ENCODE results near the gene RPS5.
"Not testable (repeated sequence)": the region's sequence is repeated elsewhere in the genome, so short reads cannot be mapped to it uniquely, and the experiment has no call there.

The RPS5 gene

DNA sequence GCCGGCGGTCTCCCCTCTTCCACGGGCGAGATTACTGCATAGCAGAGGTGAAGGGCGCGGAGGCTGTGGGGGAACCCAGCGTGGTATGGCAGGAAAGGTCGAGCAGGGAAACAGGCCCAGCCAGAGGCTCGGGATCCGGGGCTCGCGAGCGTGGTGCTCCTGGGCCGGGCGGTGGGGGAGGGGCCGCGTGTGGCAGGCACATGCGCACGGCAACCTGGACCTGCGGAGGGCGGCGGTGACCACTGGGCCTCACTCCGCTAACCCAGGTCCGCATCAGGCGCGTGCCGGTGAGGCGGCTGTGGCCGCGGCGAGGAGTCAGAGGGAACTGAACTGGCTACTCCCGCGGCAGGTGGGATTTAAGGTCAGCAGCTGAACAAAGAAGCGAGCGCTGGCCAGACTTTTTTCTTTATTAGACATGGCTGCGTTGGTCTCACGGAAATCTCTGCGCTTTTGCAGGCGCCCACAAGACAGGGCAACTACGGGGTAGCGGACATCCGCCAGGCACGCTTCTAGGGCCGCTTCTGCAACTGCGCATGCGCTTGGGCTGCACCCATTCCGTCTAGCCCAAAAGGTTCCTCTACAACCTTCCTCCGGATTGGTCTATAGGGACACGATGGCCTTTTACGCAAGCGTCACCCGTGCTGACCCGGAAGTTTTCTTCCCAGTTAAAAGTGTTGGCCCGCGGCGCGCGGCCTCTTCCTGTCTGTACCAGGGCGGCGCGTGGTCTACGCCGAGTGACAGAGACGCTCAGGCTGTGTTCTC lies at the start of gene RPS5:
Gene RPS5, plus strand, starts transcription at position 694 of the 762 bp plus-strand sequence. CDS start 869 bp downstream, outside the sequence.
- peak; percentile 95 for DNase-seq

GRCh38 chr19:58338336-58338735 lies 48.7 kb upstream of the RPS5 start:
- no peak for DNase-seq

DNA sequence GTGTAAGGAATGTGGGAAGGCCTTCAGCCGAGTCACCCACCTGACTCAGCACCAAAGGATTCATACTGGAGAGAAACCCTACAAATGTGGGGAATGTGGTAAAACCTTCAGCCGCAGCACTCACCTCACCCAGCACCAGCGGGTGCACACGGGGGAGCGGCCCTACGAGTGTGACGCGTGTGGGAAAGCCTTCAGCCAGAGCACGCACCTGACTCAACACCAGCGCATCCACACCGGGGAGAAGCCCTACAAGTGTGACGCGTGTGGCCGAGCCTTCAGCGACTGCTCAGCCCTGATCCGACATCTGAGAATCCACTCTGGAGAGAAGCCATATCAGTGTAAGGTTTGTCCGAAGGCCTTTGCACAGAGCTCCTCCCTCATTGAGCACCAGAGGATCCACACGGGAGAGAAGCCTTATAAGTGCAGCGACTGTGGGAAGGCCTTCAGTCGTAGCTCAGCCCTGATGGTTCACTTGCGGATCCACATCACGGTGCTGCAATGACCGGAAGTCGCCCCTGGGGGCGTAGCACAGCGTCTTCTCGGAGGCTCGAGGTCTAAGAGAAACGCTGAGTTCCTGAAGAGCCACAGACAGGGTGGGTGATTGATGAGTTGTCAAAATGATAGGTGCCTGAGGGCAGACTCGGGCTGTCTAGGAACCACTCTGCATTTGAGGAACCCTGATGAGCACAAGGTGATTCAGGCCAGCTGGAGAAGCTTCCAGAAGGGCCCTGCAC lies 48.1 kb upstream of the RPS5 start:
- no peak for DNase-seq

- no peak for DNase-seq
These were observed 41.5 kb upstream of the RPS5 start for GRCh38 chr19:58345558-58345957.

GRCh38 chr19:58346961-58347929 lies 39.8 kb upstream of the RPS5 start:
- DNase-seq = peak; percentile 48

GRCh38 chr19:58348080-58348479 lies 39.0 kb upstream of the RPS5 start:
- not testable (repeated sequence) for DNase-seq

DNA sequence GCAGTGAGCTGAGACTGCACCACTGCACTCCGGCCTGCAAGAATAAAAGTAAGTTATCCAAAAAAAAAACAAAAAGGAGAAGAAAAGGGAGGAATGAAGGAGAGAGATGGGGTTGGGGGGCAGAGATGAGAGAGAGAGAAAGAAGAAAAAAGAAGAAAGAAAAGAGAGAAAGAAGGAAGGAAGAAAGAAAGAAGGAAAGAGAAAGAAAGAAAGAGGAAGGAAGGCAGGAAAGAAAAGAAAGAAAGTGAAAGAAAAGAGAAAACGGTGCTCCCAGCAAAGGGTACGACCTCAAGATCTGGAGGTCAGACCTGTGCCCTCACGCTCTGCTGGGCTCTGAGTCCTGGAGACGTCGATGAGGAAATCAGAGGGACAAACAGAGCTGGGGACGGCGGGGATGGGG lies 37.5 kb upstream of the RPS5 start:
- DNase-seq = no peak

GRCh38 chr19:58350001-58350861 lies 36.8 kb upstream of the RPS5 start:
- no peak for DNase-seq

GRCh38 chr19:58350871-58351557 lies 36.1 kb upstream of the RPS5 start:
- no peak for DNase-seq

GRCh38 chr19:58351558-58351878 lies 35.6 kb upstream of the RPS5 start:
- no peak for DNase-seq

GRCh38 chr19:58351990-58352755 lies 34.9 kb upstream of the RPS5 start:
- DNase-seq = no peak

DNA sequence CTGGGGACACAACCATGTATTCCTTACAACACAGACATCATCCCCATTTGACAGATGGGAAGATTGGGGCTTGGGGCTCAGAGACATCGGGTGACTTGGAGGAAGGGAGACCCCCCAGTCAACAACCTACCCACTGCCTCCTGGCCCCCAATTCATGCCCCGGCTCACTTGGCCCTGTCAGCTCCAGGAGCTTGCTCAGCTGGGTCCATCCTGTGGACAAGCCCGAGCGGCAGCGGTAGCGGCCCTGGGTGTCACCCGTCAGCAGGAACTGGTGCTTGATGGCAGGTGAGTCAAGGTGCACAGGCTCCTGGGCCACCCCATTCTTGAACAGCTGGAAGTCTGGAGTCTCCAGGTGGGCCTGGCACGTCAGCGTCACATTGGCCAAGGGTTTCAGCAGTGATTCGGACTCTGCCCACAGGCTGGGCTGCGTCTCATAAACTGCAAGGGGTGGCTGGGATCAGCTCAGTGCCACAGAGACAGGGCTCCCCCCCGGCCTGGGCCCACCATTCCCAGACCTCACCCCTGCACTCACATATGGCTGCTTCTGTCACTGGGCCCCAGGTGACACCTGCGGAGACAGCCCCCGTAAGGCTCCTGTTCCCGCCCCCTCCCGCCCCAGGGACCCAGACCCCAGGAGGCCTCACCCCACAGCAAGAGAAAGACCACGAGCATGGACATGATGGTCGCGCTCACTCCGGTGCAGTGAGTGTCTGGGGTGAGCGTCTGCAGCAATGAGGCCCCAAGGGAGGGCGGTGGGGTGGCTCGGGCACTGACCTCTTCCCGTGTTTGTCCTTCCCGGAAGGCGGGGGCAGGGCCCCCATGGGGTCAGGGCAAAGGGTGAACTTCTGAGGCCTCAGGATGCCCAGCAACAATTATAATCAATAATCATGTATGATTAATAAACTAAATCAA lies 34.1 kb upstream of the RPS5 start, which contains the start of gene A1BG:
Gene A1BG, minus strand, starts transcription at position 733 of the 912 bp plus-strand sequence. Its CDS starts 55 bp downstream, at position 678.
- DNase-seq = no peak

- no peak for DNase-seq
These were observed 33.2 kb upstream of the RPS5 start for GRCh38 chr19:58353717-58354477.

- DNase-seq = no peak
These were observed 32.5 kb upstream of the RPS5 start for GRCh38 chr19:58354478-58355030.

DNA sequence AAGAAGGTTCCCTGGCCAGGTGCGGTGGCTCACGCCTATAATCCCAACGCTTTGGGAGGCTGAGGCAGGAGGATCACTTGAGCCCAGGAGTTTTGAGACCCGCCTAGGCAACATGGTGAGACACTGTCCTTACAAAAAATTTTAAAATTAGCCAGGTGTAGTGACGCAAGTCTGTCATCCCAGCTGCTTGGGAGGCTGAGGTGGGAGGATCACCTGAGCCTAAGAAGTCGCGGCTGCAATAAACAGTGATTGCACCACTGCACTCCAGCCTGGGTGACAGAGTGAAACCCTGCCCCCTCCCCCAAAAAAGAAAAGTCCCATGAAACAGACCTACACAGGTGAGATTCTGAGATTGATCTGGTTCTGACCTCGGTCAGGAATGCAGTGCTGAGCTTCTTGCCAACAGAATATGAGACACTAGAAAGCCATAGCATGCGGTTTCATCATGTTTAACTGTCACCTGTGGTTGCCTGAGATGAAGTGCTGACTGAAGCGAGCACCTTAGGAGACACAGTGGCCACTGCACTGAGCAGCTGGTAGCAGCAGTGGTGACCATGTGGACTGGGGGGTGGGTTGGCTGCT lies 31.8 kb upstream of the RPS5 start:
- DNase-seq = no peak

DNA sequence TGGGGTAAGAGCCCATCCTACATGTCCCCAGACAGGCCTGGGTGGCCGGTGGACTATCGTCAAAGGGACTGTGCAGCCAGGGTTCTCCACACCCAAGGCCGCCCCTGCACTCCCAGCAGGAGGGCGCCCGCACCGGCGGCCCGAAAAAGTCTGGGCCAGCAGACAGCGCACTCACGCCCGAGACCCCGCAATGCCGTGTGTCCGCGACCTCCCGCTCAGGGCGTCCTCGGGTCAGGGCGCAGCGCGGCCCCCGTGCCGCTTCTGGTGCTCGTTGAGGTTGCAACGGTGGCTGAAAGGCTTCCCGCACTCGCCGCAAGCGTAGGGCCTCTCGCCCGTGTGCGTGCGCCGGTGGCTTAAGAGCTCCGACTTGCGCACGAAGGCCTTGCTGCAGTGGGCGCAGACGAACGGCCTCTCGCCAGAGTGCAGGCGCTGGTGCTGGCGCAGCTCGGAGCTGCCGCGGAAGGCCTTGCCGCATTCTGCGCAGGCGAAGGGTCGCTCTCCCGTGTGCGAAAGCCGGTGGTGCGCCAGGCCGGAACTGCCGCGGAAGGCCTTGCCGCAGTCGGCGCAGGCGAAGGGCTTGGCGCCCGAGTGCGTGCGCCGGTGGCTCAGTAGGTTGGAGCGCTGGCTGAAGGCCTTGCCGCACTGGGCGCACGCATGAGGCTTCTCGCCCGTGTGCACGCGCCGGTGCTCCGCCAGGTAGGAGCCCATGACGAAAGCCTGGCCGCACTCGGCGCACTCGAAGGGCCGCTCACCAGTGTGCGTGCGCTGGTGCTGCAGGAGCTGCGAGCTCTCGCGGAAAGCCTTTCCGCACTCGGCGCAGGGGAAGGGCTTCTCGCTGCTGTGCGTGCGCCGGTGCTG lies 30.9 kb upstream of the RPS5 start:
- peak; percentile 35 for DNase-seq
